BE2C (cell line): ENCODE results near the gene AMACR.

ENCODE experiments used
- DNase-seq: peaks from one replicate; pipeline ENCODE4 v3.0.0-alpha.2; 2020
- H3K27me3 ChIP-seq: fragments of 250-450 bp; sonication (Bioruptor Pico); 2 replicates; pipeline ENCODE4 v1.5.1; 2020; ENCODE audit warnings: mild to moderate bottlenecking
- H3K36me3 ChIP-seq: fragments of 250-450 bp; sonication (Bioruptor Pico); 2 replicates; pipeline ENCODE4 v1.5.1; 2020; ENCODE audit warnings: mild to moderate bottlenecking
- H3K4me1 ChIP-seq: fragments of 250-450 bp; sonication (Bioruptor Pico); 2 replicates; pipeline ENCODE4 v1.5.1; 2020
- H3K4me3 ChIP-seq: 2 replicates; pipeline ENCODE4 v1.5.1; 2011; ENCODE audit warnings: low read depth, low read length
- H3K9me3 ChIP-seq: fragments of 250-450 bp; sonication (Bioruptor Pico); 2 replicates; pipeline ENCODE4 v1.5.1; 2020
- CTCF ChIP-seq: IDR thresholded peaks from 2 replicates; pipeline ENCODE4 v1.5.1; 2012; ENCODE audit warnings: mild to moderate bottlenecking, low read depth, low read length

The AMACR gene

GRCh38 chr5:34053571-34054399 lies 45.9 kb upstream of the AMACR start:
- peaks cover 12% of the 10 kb centered on the region for H3K4me1 ChIP-seq
- no peaks in the 10 kb centered on the region for H3K9me3 ChIP-seq
- H3K36me3 ChIP-seq = no peaks in the 10 kb centered on the region
- TF ChIP-seq CTCF = no peak
- no peaks in the 10 kb centered on the region; the same call in 1 of the 2 replicates for H3K27me3 ChIP-seq
- DNase-seq = no peak
- H3K4me3 ChIP-seq = no peak overlapping the region

GRCh38 chr5:34053133-34053532 lies 45.3 kb upstream of the AMACR start:
- Histone ChIP-seq H3K9me3 (no peaks in the 10 kb centered on the region), H3K27me3 (no peaks in the 10 kb centered on the region; the same call in 1 of the 2 replicates), H3K4me3 (no peak overlapping the region), H3K4me1 (peaks cover 12% of the 10 kb centered on the region), H3K36me3 (no peaks in the 10 kb centered on the region)
- TF ChIP-seq CTCF = no peak
- DNase-seq = no peak

- Histone ChIP-seq H3K9me3 (no peaks in the 10 kb centered on the region), H3K36me3 (no peaks in the 10 kb centered on the region), H3K4me1 (peaks cover 12% of the 10 kb centered on the region), H3K27me3 (no peaks in the 10 kb centered on the region; the same call in 1 of the 2 replicates), H3K4me3 (no peak overlapping the region)
- DNase-seq = no peak
- no peak for TF ChIP-seq CTCF
Observed at GRCh38 chr5:34051374-34051980, 43.6 kb upstream of the AMACR start.

- DNase-seq = no peak
- no peaks in the 10 kb centered on the region; the same call in 1 of the 2 replicates for H3K27me3 ChIP-seq
- H3K36me3 ChIP-seq = no peaks in the 10 kb centered on the region
- no peaks in the 10 kb centered on the region for H3K9me3 ChIP-seq
- no peaks in the 10 kb centered on the region; the same call in 1 of the 2 replicates for H3K4me1 ChIP-seq
- H3K4me3 ChIP-seq = no peak overlapping the region
- no peak for TF ChIP-seq CTCF
Observed at GRCh38 chr5:34047774-34048572, 40.1 kb upstream of the AMACR start.

- DNase-seq = no peak
- Histone ChIP-seq H3K9me3 (no peaks in the 10 kb centered on the region), H3K4me1 (no peaks in the 10 kb centered on the region), H3K27me3 (no peaks in the 10 kb centered on the region; the same call in 1 of the 2 replicates), H3K4me3 (no peak overlapping the region), H3K36me3 (no peaks in the 10 kb centered on the region)
- TF ChIP-seq CTCF = no peak
Observed at GRCh38 chr5:34047143-34047542, 39.3 kb upstream of the AMACR start.
